ENCODE data around the gene DMRTB1.

DMRTB1 gene

DNA sequence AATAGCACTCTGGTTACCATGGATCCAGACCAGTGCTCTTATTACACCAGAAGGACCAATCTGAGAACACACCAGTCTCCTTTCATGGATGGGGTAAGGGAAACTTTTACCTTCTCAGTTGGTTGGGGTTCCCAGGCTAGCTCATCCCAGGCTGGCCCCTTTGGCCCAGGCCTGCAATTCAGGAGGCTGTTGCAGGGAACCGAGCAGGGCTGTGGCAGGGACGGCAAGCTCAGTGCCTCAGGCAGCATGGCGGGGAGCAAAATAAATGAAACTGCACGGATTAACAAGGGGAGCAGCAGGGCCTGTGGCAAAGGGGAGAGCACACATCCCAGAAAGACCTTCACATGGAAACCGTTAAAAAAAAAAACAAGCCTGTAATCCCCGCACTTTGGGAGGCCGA lies 57.0 kb downstream of the DMRTB1 start:
- TF ChIP-seq, protein P1, sequence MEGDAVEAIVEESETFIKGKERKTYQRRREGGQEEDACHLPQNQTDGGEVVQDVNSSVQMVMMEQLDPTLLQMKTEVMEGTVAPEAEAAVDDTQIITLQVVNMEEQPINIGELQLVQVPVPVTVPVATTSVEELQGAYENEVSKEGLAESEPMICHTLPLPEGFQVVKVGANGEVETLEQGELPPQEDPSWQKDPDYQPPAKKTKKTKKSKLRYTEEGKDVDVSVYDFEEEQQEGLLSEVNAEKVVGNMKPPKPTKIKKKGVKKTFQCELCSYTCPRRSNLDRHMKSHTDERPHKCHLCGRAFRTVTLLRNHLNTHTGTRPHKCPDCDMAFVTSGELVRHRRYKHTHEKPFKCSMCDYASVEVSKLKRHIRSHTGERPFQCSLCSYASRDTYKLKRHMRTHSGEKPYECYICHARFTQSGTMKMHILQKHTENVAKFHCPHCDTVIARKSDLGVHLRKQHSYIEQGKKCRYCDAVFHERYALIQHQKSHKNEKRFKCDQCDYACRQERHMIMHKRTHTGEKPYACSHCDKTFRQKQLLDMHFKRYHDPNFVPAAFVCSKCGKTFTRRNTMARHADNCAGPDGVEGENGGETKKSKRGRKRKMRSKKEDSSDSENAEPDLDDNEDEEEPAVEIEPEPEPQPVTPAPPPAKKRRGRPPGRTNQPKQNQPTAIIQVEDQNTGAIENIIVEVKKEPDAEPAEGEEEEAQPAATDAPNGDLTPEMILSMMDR (IDR thresholded peaks at IDR 0.05; ENCODE audit: insufficient read depth, low read length, poor library complexity, severe bottlenecking), result no peak
- Histone ChIP-seq H3K4me3 (replicated peaks; ENCODE audit: low read depth, low read length) (no peak overlapping the region), H3K36me3 (ENCODE audit: control insufficient read depth, insufficient read depth, low read length) (no peaks in the 10 kb centered on the region), H3K27me3 (replicated peaks; ENCODE audit: control insufficient read depth, insufficient read depth, low read length) (no peaks in the 10 kb centered on the region; the same call in none of the 2 replicates)
- no peak for DNase-seq (ENCODE audit: extremely low read depth, insufficient read length)
